Measurements from ENCODE around the gene COG8. TPM values are rescaled to one million over a fixed set of nuclear protein-coding genes. Genes with fewer than 3 reads are reported as not detected.

The COG8 gene
- total RNA-seq, 6 donors from 2014 or later, result 33.5 to 62.9 (median 37.0) TPM

DNA sequence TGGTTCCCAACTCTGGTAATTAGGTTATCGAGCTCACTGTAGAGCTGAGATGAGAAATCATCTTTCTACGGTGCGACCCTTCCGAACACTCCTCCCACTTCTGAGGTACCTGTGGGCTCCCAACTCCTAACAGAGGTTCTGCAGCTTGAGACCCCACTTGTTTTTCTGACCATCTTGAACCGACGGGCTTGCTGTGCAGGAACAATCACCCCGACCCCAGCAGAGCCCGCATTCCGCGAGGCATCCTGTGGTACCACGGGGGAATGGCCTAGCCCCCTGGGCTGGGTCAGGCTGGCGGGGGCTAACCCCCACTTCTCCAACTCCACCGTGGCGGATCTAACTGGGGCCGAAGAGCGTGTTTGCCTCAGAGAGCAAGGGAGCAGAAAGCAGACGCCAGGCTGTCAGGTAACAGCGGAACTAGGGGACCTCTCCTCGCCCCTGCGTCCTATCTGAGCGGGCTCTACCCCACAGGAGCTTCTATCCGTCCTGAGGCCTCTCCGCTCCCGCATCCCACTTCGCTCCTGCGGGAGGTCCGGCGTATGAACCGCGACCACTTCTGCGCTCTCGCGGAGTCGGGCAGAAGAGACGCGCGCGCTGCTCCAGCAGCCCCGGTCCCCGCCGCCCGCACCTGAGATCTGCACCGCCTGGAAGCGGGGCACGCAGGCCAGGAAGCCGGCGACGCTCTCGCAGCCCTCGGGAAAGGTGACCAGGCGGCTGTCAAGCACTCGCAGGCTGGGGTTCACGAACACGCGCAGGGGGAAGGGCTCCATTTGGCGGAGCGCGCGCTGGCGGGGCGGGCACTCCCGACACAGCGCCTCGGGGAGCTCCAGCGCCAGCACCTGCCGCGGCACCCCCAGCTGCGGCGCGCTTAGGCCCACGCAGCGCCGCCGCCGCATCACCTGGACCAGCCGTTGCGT, 9.7 kb downstream of the COG8 start:
- Histone ChIP-seq H3K27ac (peak overlapping the region; percentile 85 to 94 (median 89)), H3K4me3 (peak overlapping the region; percentile 91 to 99 (median 96)), H3K4me1 (peaks cover 25 to 56% (median 27%) of the 10 kb centered on the region in 4 donors), H3K27me3 (no peaks in the 10 kb centered on the region), H3K36me3 (peaks cover 2 to 64% (median 32%) of the 10 kb centered on the region in 4 donors), H3K9me3 (no peaks in the 10 kb centered on the region)
- TF ChIP-seq EP300 (IDR thresholded peaks at IDR 0.05), result no peak
- TF ChIP-seq, protein P1, sequence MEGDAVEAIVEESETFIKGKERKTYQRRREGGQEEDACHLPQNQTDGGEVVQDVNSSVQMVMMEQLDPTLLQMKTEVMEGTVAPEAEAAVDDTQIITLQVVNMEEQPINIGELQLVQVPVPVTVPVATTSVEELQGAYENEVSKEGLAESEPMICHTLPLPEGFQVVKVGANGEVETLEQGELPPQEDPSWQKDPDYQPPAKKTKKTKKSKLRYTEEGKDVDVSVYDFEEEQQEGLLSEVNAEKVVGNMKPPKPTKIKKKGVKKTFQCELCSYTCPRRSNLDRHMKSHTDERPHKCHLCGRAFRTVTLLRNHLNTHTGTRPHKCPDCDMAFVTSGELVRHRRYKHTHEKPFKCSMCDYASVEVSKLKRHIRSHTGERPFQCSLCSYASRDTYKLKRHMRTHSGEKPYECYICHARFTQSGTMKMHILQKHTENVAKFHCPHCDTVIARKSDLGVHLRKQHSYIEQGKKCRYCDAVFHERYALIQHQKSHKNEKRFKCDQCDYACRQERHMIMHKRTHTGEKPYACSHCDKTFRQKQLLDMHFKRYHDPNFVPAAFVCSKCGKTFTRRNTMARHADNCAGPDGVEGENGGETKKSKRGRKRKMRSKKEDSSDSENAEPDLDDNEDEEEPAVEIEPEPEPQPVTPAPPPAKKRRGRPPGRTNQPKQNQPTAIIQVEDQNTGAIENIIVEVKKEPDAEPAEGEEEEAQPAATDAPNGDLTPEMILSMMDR (IDR thresholded peaks at IDR 0.05), result no peak
- TF ChIP-seq POLR2A (IDR thresholded peaks at IDR 0.05), result no peak
- TF ChIP-seq POLR2AphosphoS5 (IDR thresholded peaks at IDR 0.05), result no peak
- DNase-seq (peak in 1 of 2 donors; percentile 58), ATAC-seq (ENCODE audit: low FRiP score in 2 of 2) (peak; percentile 19 to 44)
- 11 to 23% methylated on average over 22 to 31 of the region's 77 CpGs for WGBS, 2 donors

DNA sequence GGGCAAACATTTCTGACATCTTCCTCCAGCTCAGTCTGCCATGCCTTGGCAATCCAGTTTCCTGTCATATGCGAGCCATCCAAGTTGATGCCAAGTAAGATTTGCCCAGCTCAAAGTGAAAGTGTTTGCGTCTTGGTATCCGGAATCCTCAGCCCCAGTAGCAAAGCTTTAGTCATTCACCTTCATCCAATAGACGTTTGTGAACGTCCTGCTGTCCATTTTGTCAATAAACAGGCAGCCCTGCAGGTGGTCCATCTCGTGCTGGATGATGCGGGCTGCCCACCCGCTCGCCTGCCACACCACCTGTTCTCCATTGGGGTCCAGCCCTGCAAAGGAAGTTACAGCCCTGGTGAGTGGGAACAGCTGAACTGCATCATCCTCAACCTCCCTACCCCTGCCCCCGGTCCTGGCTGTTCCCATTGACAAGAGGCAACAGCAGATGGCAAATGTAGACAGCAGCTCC, 10.5 kb downstream of the COG8 start:
- Histone ChIP-seq H3K4me1 (peaks cover 25 to 63% (median 31%) of the 10 kb centered on the region in 4 donors), H3K27me3 (no peaks in the 10 kb centered on the region), H3K36me3 (peaks cover 2 to 64% (median 30%) of the 10 kb centered on the region in 4 donors), H3K9me3 (no peaks in the 10 kb centered on the region), H3K27ac (peak overlapping the region; percentile 19 to 42 (median 27)), H3K4me3 (peak overlapping the region in 3 of 4 donors; percentile 95 to 99 (median 98))
- no peak for ATAC-seq (ENCODE audit: low FRiP score in 2 of 2)
- TF ChIP-seq EP300 (IDR thresholded peaks at IDR 0.05), result no peak
- TF ChIP-seq POLR2AphosphoS5 (IDR thresholded peaks at IDR 0.05), result no peak
- no peak for TF ChIP-seq POLR2A (IDR thresholded peaks at IDR 0.05)
- TF ChIP-seq, protein P1 (IDR thresholded peaks at IDR 0.05), result no peak
- DNase-seq, result peak in 1 of 2 donors; percentile 64
- 54 to 58% methylated on average over 7 to 10 of the region's 10 CpGs for WGBS, 2 donors

DNA sequence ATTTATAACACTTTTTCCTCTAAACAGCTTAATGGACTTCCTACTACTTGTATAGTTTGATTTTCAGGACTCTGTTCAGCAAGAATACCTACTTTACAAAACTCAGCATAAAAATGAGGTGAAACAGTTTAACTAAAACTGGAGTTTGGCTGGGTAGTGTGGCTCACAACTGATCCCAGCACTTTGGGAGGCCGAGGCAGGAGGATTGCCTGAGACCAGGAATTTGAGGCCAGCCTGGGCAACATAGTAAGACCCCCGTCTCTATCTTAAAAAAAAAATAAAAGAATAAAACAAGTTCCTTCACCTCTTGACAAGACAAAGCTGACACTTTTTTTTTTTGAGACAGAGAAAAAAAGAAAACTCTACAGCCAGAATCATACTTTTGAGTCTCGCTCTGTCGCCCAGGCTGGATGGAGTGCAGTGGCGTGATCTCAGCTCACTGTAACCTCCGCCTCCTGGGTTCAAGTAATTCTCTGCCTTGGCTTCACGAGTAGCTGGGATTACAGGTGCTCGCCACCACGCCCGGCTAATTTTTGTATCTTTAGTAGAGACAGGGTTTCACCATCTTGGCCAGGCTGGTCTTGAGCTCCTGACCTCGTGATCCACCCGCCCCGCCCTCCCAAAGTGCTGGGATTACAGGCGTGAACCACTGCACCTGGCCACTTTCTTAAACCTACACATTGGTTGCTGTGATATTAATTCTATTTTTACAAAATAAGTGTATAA, 11.6 kb downstream of the COG8 start:
- no peak for DNase-seq
- WGBS, 2 donors, result 91 to 95% methylated on average over 14 of the region's 14 CpGs

DNA sequence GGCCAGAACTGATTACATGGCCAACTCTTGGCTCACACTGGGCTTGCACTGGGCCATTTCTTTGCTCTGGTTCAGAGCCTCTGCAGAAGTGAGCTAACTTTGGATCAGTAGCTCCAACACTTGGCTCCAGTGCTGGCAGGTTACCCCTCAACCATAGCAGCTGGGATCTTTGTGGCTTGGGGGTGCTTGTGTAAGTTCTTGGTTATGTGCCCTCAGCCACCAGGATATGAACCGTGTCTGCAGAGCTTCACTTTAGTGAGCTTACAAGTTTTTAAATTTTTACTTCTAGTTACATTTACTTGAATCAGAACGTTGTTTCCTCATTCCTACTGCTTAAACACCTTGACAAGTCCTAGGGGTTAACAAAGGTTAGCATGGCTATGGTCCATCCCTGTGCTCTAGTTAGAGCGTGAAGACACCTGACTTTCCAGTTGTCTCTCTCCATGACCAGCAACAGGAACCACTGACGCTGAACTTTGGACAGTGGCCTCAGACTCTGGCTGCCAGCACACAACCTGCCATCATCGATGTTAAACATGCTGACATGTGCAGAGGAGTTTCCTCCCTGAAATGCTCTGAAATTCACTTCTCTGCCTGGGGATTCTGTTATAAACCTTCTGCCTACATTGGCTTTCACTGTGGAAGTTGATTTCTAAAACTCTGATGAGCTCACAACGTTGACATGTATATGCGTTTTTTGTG, 13.0 kb downstream of the COG8 start:
- Histone ChIP-seq H3K4me1 (peaks cover 24 to 62% (median 30%) of the 10 kb centered on the region in 4 donors), H3K27me3 (no peaks in the 10 kb centered on the region), H3K9me3 (no peaks in the 10 kb centered on the region), H3K36me3 (peaks cover 21 to 67% (median 45%) of the 10 kb centered on the region in 4 donors), H3K27ac (no peak overlapping the region), H3K4me3 (no peak overlapping the region)
- DNase-seq (no peak), ATAC-seq (ENCODE audit: low FRiP score in 2 of 2) (no peak)
- WGBS, 2 donors, result 66 to 72% methylated on average over 7 of the region's 7 CpGs
- TF ChIP-seq POLR2A (IDR thresholded peaks at IDR 0.05), result no peak
- TF ChIP-seq POLR2AphosphoS5 (IDR thresholded peaks at IDR 0.05), result no peak
- TF ChIP-seq, protein P1 (IDR thresholded peaks at IDR 0.05), result no peak
- no peak for TF ChIP-seq EP300 (IDR thresholded peaks at IDR 0.05)

More for the DNA sequence above, 11.6 kb downstream of the COG8 start:
- peaks cover 8 to 65% (median 32%) of the 10 kb centered on the region in 4 donors for H3K36me3 ChIP-seq
- H3K9me3 ChIP-seq, result no peaks in the 10 kb centered on the region
- TF ChIP-seq EP300 (IDR thresholded peaks at IDR 0.05), result no peak
- TF ChIP-seq POLR2AphosphoS5 (IDR thresholded peaks at IDR 0.05), result no peak
- TF ChIP-seq, protein P1 (IDR thresholded peaks at IDR 0.05), result no peak
- TF ChIP-seq POLR2A (IDR thresholded peaks at IDR 0.05), result no peak
- H3K27me3 ChIP-seq, result no peaks in the 10 kb centered on the region
- peaks cover 25 to 64% (median 31%) of the 10 kb centered on the region in 4 donors for H3K4me1 ChIP-seq
- peak overlapping the region in 1 of 4 donors; percentile 24 for H3K27ac ChIP-seq
- no peak overlapping the region for H3K4me3 ChIP-seq
- ATAC-seq (ENCODE audit: low FRiP score in 2 of 2), result no peak
